Neural cell (in vitro differentiated cells): ENCODE measurements around the gene TRAPPC4. TPM values are rescaled to one million over a fixed set of nuclear protein-coding genes. Genes with fewer than 3 reads are reported as not detected.

Experiments
- H2AFZ ChIP-seq: fragments of 200-600, 300-800 bp; sonication (generic), shearing (Covaris generic); 2 replicates; pipeline ENCODE4 v1.6.0; 2014; ENCODE audit warnings: low read depth, mild to moderate bottlenecking, antibody characterized with exemption, low read length, moderate library complexity
- H3F3A ChIP-seq: fragments of 200-600 bp; shearing (Covaris generic); 2 replicates; pipeline ENCODE4 v1.6.1; 2016; ENCODE audit warnings: mild to moderate bottlenecking, moderate library complexity, mixed read lengths, antibody characterized with exemption, low read length; ENCODE audit not compliant: insufficient read depth, poor library complexity, severe bottlenecking
- H3K27ac ChIP-seq: fragments of 200-600, 300-800 bp; sonication (generic), shearing (Covaris generic); 2 replicates; pipeline ENCODE4 v1.5.1; 2014; ENCODE audit warnings: mild to moderate bottlenecking, low read length, moderate library complexity
- H3K27me3 ChIP-seq: fragments of 300-800, 200-600 bp; sonication (generic), shearing (Covaris generic); 2 replicates; pipeline ENCODE4 v1.6.0; 2014; ENCODE audit warnings: mild to moderate bottlenecking, low read depth, low read length, moderate library complexity; ENCODE audit not compliant: insufficient read depth
- H3K36me3 ChIP-seq: fragments of 300-800, 200-600 bp; sonication (generic), shearing (Covaris generic); 2 replicates; pipeline ENCODE4 v1.5.1; 2014; ENCODE audit warnings: mild to moderate bottlenecking, antibody characterized with exemption, low read length, moderate library complexity; ENCODE audit not compliant: insufficient read depth
- H3K4me2 ChIP-seq: fragments of 300-800, 200-600 bp; sonication (generic), shearing (Covaris generic); 2 replicates; pipeline ENCODE4 v1.6.0; 2014; ENCODE audit warnings: mild to moderate bottlenecking, low read length
- H3K4me3 ChIP-seq: fragments of 300-800, 200-600 bp; sonication (generic), shearing (Covaris generic); 2 replicates; pipeline ENCODE4 v1.5.1; 2014; ENCODE audit warnings: mild to moderate bottlenecking, low read length, moderate library complexity
- H3K79me2 ChIP-seq: fragments of 200-600 bp; shearing (Covaris generic); replicated peaks from 2 replicates; pipeline ENCODE4 v1.6.0; 2014; ENCODE audit warnings: mild to moderate bottlenecking, low read length, moderate library complexity; ENCODE audit not compliant: insufficient read depth
- H3K9ac ChIP-seq: fragments of 300-800, 200-600 bp; sonication (generic), shearing (Covaris generic); 2 replicates; pipeline ENCODE4 v1.6.1; 2016; ENCODE audit warnings: mild to moderate bottlenecking, low read length, mixed read lengths
- H3K9me2 ChIP-seq: fragments of 200-600 bp; shearing (Covaris generic); 2 replicates; pipeline ENCODE4 v1.6.1; 2016; ENCODE audit warnings: mild to moderate bottlenecking, low read length, mixed read lengths; ENCODE audit not compliant: insufficient read depth
- H3K9me3 ChIP-seq: fragments of 200-600, 300-800 bp; sonication (generic), shearing (Covaris generic); 2 replicates; pipeline ENCODE4 v1.6.1; 2016; ENCODE audit warnings: mild to moderate bottlenecking, mixed run types, low read length, moderate library complexity, mixed read lengths
- H4K20me1 ChIP-seq: fragments of 200-600 bp; shearing (Covaris generic); 2 replicates; pipeline ENCODE4 v1.6.1; 2016; ENCODE audit warnings: mild to moderate bottlenecking, mixed run types; ENCODE audit not compliant: insufficient read depth
- CTCF ChIP-seq: fragments of 450-650 bp; IDR thresholded peaks from 2 replicates; pipeline ENCODE4 v1.5.1; 2014; ENCODE audit warnings: antibody characterized with exemption, mild to moderate bottlenecking, moderate library complexity; ENCODE audit not compliant: poor library complexity, severe bottlenecking
- EP300 ChIP-seq: fragments of 450-650 bp; conservative IDR thresholded peaks from 2 replicates; pipeline ENCODE4 v1.6.1; 2014; ENCODE audit warnings: antibody characterized with exemption, mild to moderate bottlenecking, moderate library complexity; ENCODE audit not compliant: poor library complexity, severe bottlenecking
- EZH2 ChIP-seq: fragments of 200-600, 300-800 bp; shearing (Covaris generic), sonication (generic); IDR thresholded peaks from 2 replicates; pipeline ENCODE4 v1.6.1; 2014; ENCODE audit warnings: antibody characterized with exemption, low read length, borderline replicate concordance, mild to moderate bottlenecking; ENCODE audit not compliant: insufficient read depth, poor library complexity, severe bottlenecking
- MXI1 ChIP-seq: fragments of 450-650 bp; conservative IDR thresholded peaks from 2 replicates; pipeline ENCODE4 v1.6.1; 2014; ENCODE audit warnings: antibody characterized with exemption, mild to moderate bottlenecking; ENCODE audit not compliant: poor library complexity, severe bottlenecking
- POLR2AphosphoS5 ChIP-seq: IDR thresholded peaks from 2 replicates; pipeline ENCODE4 v1.6.1; 2012
- RAD21 ChIP-seq: fragments of 450-650 bp; conservative IDR thresholded peaks from 2 replicates; pipeline ENCODE4 v1.6.1; 2014; ENCODE audit warnings: antibody characterized with exemption, mild to moderate bottlenecking, moderate library complexity
- REST ChIP-seq: IDR thresholded peaks from 2 replicates; pipeline ENCODE4 v1.6.1; 2012; ENCODE audit warnings: borderline replicate concordance
- SMC3 ChIP-seq: fragments of 450-650 bp; conservative IDR thresholded peaks from 2 replicates; pipeline ENCODE4 v1.6.1; 2014; ENCODE audit warnings: antibody characterized with exemption, mild to moderate bottlenecking, moderate library complexity; ENCODE audit not compliant: poor library complexity
- TAF1 ChIP-seq: IDR thresholded peaks from 2 replicates; pipeline ENCODE4 v1.6.1; 2012; ENCODE audit warnings: low read depth
- polyA plus RNA-seq: library from polyadenylated mRNA; depleted of rRNA; stranded (reverse); fragments of >200 nt; gene quantifications from 2 replicates; pipeline ENCODE4 v1.2.3, GENCODE V29; 2014

TRAPPC4 gene
- polyA plus RNA-seq, 1 donor from 2014 or later = 276 TPM

- no peak for TF ChIP-seq CTCF
Measured at GRCh38 chr11:119021631-119022030, 3.1 kb downstream of the TRAPPC4 start (continued).

DNA sequence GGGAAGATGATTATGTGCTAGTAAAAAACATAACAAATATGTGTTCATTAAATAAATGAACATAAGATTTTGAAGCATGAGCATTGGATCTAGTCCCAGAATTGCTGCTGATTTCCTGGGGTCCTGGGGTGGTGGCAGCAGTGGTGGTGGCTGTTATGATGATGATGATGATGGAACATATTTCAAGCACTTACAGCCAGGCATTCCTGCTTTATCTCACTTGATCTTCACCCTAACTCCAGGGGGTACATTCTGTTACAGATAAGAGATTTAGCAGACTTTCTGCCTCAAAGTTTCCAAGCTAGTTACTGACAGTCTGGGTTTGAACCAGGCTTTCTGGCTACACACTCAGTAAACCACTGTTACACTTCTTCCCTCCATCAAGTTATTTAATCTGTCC, 5.2 kb downstream of the TRAPPC4 start:
- TF ChIP-seq CTCF (no peak), SMC3 (no peak), MXI1 (no peak), EP300 (no peak), POLR2AphosphoS5 (no peak), EZH2 (no peak), REST (no peak), RAD21 (no peak), TAF1 (no peak)
- H4K20me1 ChIP-seq = no peaks in the 10 kb centered on the region
- H3K4me3 ChIP-seq = no peak overlapping the region
- no peaks in the 10 kb centered on the region for H3F3A ChIP-seq
- no peaks in the 10 kb centered on the region for H3K9me3 ChIP-seq
- H3K4me2 ChIP-seq = no peak overlapping the region
- peaks cover 21% of the 10 kb centered on the region for H3K79me2 ChIP-seq
- no peak overlapping the region for H2AFZ ChIP-seq
- no peaks in the 10 kb centered on the region for H3K9me2 ChIP-seq
- no peaks in the 10 kb centered on the region for H3K27me3 ChIP-seq
- no peak overlapping the region for H3K27ac ChIP-seq
- H3K36me3 ChIP-seq = no peaks in the 10 kb centered on the region
- no peak overlapping the region for H3K9ac ChIP-seq

DNA sequence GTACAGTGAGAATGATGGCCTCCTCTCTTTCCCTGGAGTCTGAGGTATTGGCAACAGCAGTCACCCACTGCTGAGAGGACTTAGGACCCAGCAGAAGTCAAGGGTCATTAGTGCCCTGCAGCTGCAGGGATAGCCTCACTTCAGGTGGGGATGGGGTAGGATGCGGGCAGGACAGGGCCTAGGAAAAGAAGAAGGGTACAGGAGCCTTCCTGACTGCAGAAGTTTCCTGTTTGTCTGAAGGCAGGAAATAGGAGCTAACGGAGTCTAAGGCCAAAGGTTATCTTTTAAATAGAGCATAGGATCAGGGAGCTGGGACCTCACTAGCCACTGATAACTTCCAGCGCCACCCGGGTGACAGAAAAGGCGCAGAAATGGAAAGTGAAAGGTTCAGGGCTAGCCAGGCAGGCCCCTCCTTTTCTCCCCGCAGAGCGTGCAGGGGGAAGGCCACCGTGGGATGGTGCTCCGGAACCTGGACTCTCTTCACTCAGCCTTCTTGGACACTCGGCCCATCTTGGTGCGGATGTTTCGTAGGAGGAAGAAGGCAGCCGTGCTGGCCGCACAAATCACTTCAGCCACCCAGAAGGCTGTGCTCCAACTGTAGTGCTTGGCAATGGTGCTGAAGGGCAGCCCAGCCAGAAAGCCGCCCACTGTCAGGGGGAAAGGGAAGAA, 6.0 kb downstream of the TRAPPC4 start:
- TF ChIP-seq RAD21 (no peak), EP300 (no peak), SMC3 (no peak), EZH2 (no peak), REST (no peak), POLR2AphosphoS5 (no peak), CTCF (no peak), TAF1 (no peak), MXI1 (no peak)

More for the DNA sequence above, 6.0 kb downstream of the TRAPPC4 start:
- Histone ChIP-seq H3K27me3 (no peaks in the 10 kb centered on the region), H4K20me1 (no peaks in the 10 kb centered on the region), H3K4me3 (no peak overlapping the region), H3K27ac (no peak overlapping the region), H3F3A (no peaks in the 10 kb centered on the region), H3K9ac (no peak overlapping the region), H3K36me3 (no peaks in the 10 kb centered on the region), H3K9me2 (no peaks in the 10 kb centered on the region), H2AFZ (no peak overlapping the region), H3K79me2 (peaks cover 26% of the 10 kb centered on the region), H3K4me2 (no peak overlapping the region), H3K9me3 (no peaks in the 10 kb centered on the region)
